Liver (tissue), 9 donors: Measurements from ENCODE around the gene FGG. TPM values are rescaled to one million over a fixed set of nuclear protein-coding genes. Genes with fewer than 3 reads are reported as not detected.

Source experiments
- DNase-seq: peaks from one replicate; pipeline ENCODE4 v3.0.0-alpha.2; 2017; ENCODE audit warnings: low spot score
- H3K27ac ChIP-seq, 2 donors: one replicate each; pipeline ENCODE4 v1.7.0; 2013; ENCODE audit warnings: inconsistent platforms in 2 of 2, low read length in 2 of 2, control low read depth in 1 of 2, low read depth in 1 of 2, mild to moderate bottlenecking in 1 of 2
- H3K27me3 ChIP-seq, 4 donors: one replicate each; pipeline versions ENCODE4 v1.6.1 to v1.7.0; 2013; ENCODE audit warnings: low read length in 3 of 4, inconsistent platforms in 1 of 4, mild to moderate bottlenecking in 1 of 4, moderate library complexity in 1 of 4; ENCODE audit not compliant: control insufficient read depth in 4 of 4, insufficient read depth in 4 of 4
- H3K36me3 ChIP-seq, 4 donors: one replicate each; pipeline versions ENCODE4 v1.6.1 to v1.7.0; 2013; ENCODE audit warnings: low read length in 3 of 4, mild to moderate bottlenecking in 3 of 4, low read depth in 1 of 4, moderate library complexity in 1 of 4; ENCODE audit not compliant: control insufficient read depth in 4 of 4, insufficient read depth in 3 of 4
- H3K4me1 ChIP-seq, 4 donors: one replicate each; pipeline versions ENCODE4 v1.6.1 to v1.7.0; 2013; ENCODE audit warnings: low read length in 3 of 4, mild to moderate bottlenecking in 3 of 4, moderate library complexity in 1 of 4; ENCODE audit not compliant: control insufficient read depth in 4 of 4, insufficient read depth in 4 of 4
- H3K4me3 ChIP-seq, 3 donors: one replicate each; pipeline versions ENCODE4 v1.6.1 to v1.7.0; 2013; ENCODE audit warnings: low read length in 3 of 3, control low read depth in 1 of 3, low read depth in 1 of 3, mild to moderate bottlenecking in 1 of 3
- H3K9ac ChIP-seq, 2 donors: one replicate each; pipeline ENCODE4 v1.7.0; 2013; ENCODE audit warnings: low read length in 2 of 2, mild to moderate bottlenecking in 2 of 2, moderate library complexity in 2 of 2, control low read depth in 1 of 2, low read depth in 1 of 2
- H3K9me3 ChIP-seq, 4 donors: one replicate each; pipeline versions ENCODE4 v1.6.1 to v1.7.0; 2013; ENCODE audit warnings: low read length in 3 of 4; ENCODE audit not compliant: control insufficient read depth in 4 of 4
- EGR1 ChIP-seq, 2 donors: IDR thresholded peaks; 2 replicates each; pipeline ENCODE4 v1.6.1; 2016 to 2018; ENCODE audit warnings: antibody characterized with exemption in 2 of 2, low read depth in 2 of 2
- FOXA1 ChIP-seq: IDR thresholded peaks from 2 replicates; pipeline ENCODE4 v1.6.1; 2016; ENCODE audit warnings: antibody characterized with exemption
- FOXA2 ChIP-seq: IDR thresholded peaks from 2 replicates; pipeline ENCODE4 v1.6.1; 2016; ENCODE audit warnings: antibody characterized with exemption
- GABPA ChIP-seq, 2 donors: IDR thresholded peaks in 1 of 2; conservative IDR thresholded peaks in 1 of 2; 2 replicates each; pipeline ENCODE4 v1.6.1; 2016; ENCODE audit warnings: antibody characterized with exemption in 2 of 2, mild to moderate bottlenecking in 1 of 2, moderate library complexity in 1 of 2
- HNF4A ChIP-seq, 2 donors: conservative IDR thresholded peaks; 2 replicates each; pipeline ENCODE4 v1.6.1; 2016; ENCODE audit warnings: antibody characterized with exemption in 2 of 2, mild to moderate bottlenecking in 2 of 2
- HNF4G ChIP-seq: IDR thresholded peaks from 2 replicates; pipeline ENCODE4 v1.6.1; 2016; ENCODE audit warnings: antibody characterized with exemption
- JUND ChIP-seq, 2 donors: IDR thresholded peaks; 2 replicates each; pipeline ENCODE4 v1.6.1; 2016; ENCODE audit warnings: antibody characterized with exemption in 2 of 2
- NR2F2 ChIP-seq: IDR thresholded peaks from 2 replicates; pipeline ENCODE4 v1.6.1; 2016; ENCODE audit warnings: antibody characterized with exemption
- RAD21 ChIP-seq, 2 donors: IDR thresholded peaks; 2 replicates each; pipeline ENCODE4 v1.6.1; 2016; ENCODE audit warnings: antibody characterized with exemption in 2 of 2, mild to moderate bottlenecking in 2 of 2
- REST ChIP-seq: IDR thresholded peaks from 2 replicates; pipeline ENCODE4 v1.6.1; 2016; ENCODE audit warnings: antibody characterized with exemption, mild to moderate bottlenecking
- RXRA ChIP-seq, 2 donors: IDR thresholded peaks; 2 replicates each; pipeline ENCODE4 v1.6.1; 2017 to 2018; ENCODE audit warnings: antibody characterized with exemption in 2 of 2, mild to moderate bottlenecking in 1 of 2
- SP1 ChIP-seq: IDR thresholded peaks from 2 replicates; pipeline ENCODE4 v1.6.1; 2018; ENCODE audit warnings: antibody characterized with exemption, mild to moderate bottlenecking
- TAF1 ChIP-seq: conservative IDR thresholded peaks from 2 replicates; pipeline ENCODE4 v1.6.1; 2016; ENCODE audit warnings: antibody characterized with exemption, mild to moderate bottlenecking
- YY1 ChIP-seq: IDR thresholded peaks from 2 replicates; pipeline ENCODE4 v1.6.1; 2016; ENCODE audit warnings: antibody characterized with exemption, mild to moderate bottlenecking
- WGBS: extraction: QIAGEN DNeasy Blood & Tissue Kit; methylation state at CpG from one replicate; pipeline ENCODE4 v1.1.7; 2013; 5-methylcytosine and 5-hydroxymethylcytosine counted together
- polyA plus RNA-seq, 2 donors: library from polyadenylated mRNA; stranded (reverse) in 1 of 2; unstranded in 1 of 2; fragments of 200-250 nt in 1 of 2; fragments of >200 nt in 1 of 2; fragmentation: Nextera tagmentation in 1 of 2; extraction: Ambion mirVana in 1 of 2; gene quantifications; one replicate each; pipeline versions ENCODE4 v1.2.1 to v1.2.3, GENCODE V29; 2013 to 2015
- total RNA-seq, 2 donors: library from RNA; depleted of rRNA; stranded (reverse); fragments of >200 nt; gene quantifications; one replicate each; pipeline ENCODE4 v1.2.3, GENCODE V29; 2014
- TF ChIP-seq, protein P1 (sequence below): IDR thresholded peaks from 2 replicates; pipeline ENCODE4 v1.6.1; 2016; ENCODE audit warnings: antibody characterized with exemption
- TF ChIP-seq, protein P2 (sequence below): IDR thresholded peaks from 2 replicates; pipeline ENCODE4 v1.6.1; 2016; ENCODE audit warnings: antibody characterized with exemption
- donor health status: healthy.
- donor health status: healthy.
- donor health status: healthy.
- donor health status: healthy.
- donor health status: healthy.

Gene FGG
- total and polyA plus RNA-seq, 4 donors: 7,404 to 20,700 (median 15,071) TPM

DNA sequence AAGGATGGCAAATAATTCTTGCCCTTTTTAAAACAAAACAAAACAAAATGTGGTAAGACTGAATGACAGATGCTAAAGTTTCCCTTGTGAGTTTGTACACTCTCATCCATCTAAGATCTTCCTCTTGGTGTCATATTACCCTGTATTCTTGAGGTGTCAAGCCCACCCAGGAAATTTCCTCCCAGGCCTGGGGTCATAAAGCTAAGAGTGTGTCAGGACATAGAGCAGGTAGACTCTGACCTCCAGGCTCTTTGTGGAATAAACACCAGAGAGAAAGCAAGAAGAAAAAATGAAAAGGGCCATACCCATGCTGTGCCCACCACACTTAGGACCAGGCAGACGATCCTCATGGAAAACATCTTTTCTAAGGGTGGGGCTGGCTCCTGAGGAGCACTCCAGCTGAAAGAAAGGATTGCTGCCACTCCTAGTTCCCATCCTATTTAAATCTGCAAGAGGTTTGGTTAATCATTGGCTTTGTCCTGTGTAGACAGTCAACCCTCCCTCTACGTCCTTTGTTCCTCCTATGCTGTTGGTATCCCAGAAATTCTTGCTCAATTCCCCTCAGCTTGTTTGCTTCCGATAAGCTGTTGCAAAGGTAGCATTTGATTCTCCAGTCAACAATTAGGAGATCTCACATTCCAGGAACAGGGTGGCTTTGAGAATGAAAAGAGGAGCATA lies 22.0 kb downstream of the FGG start, which contains the start of gene FGA (continued):
- peak in 1 of 2 donors; percentile 27 for TF ChIP-seq EGR1 (IDR thresholded peaks at IDR 0.05; ENCODE audit: low read depth in 2 of 2)
- TF ChIP-seq YY1: peak; percentile 86

DNA sequence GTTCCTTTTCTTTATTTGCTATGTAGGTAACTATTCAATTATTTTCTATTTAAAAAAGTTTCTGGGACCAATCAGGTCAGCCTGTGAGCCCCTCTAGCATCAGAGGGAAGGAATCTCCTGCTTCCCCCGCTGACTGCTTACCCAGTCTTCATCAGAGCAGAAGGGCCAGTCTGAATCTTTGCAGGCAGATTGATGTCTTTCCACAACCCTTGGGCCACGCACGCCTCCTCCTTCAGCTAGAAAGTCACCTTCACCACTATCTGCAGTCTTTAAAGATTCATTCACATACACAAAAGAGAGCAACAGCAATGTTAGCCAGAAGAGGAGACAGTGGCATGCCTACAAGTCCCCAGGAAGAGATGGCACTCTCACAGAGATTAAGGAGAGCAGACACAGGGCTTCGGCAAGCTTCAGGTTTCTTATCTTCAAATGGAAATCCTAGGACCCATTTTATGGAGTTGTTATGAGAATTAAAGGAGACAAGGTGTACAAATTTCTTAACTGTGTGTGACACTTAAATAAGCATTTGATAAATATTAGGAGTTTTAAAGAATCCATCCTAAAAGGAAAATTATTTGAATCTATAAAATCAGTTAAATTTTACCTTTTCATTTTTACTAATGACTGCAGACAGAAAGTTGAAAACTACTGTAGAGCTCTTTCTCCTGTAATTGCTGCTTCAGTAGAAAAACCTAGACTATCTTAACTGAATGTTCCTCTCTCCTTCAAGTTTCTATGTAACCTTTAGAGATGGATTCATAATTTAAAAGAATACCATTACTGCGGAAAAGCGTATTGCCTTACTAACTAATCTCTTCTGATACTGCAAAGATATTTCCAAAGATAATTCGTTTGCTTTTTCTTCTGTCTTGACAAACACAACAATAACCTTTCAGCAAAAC lies 22.9 kb downstream of the FGG start:
- Histone ChIP-seq H3K4me3 (peak overlapping the region; percentile 43 to 99 (median 94)), H3K27ac (peak overlapping the region; percentile 62 to 84)
- 35% methylated on average over 7 of the region's 7 CpGs for WGBS

More for the DNA sequence above, 22.9 kb downstream of the FGG start:
- no peaks in the 10 kb centered on the region for H3K9me3 ChIP-seq
- H3K9ac ChIP-seq: peak overlapping the region; percentile 93 to 97
- no peak for DNase-seq
- peaks cover 5 to 51% (median 33%) of the 10 kb centered on the region in 4 donors for H3K4me1 ChIP-seq
- peaks cover 2 to 35% (median 29%) of the 10 kb centered on the region in 4 donors for H3K36me3 ChIP-seq
- H3K27me3 ChIP-seq: no peaks in the 10 kb centered on the region
- TF ChIP-seq, protein P1, sequence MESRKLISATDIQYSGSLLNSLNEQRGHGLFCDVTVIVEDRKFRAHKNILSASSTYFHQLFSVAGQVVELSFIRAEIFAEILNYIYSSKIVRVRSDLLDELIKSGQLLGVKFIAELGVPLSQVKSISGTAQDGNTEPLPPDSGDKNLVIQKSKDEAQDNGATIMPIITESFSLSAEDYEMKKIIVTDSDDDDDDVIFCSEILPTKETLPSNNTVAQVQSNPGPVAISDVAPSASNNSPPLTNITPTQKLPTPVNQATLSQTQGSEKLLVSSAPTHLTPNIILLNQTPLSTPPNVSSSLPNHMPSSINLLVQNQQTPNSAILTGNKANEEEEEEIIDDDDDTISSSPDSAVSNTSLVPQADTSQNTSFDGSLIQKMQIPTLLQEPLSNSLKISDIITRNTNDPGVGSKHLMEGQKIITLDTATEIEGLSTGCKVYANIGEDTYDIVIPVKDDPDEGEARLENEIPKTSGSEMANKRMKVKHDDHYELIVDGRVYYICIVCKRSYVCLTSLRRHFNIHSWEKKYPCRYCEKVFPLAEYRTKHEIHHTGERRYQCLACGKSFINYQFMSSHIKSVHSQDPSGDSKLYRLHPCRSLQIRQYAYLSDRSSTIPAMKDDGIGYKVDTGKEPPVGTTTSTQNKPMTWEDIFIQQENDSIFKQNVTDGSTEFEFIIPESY: no peak
- TF ChIP-seq HNF4G (no peak), GABPA (IDR thresholded peaks at IDR 0.05 in 1 of 2, conservative IDR thresholded peaks at IDR 0.05 in 1 of 2) (no peak), FOXA1 (no peak), SP1 (no peak), RXRA (IDR thresholded peaks at IDR 0.05) (no peak), RAD21 (IDR thresholded peaks at IDR 0.05) (no peak), NR2F2 (no peak), TAF1 (no peak), FOXA2 (no peak), JUND (IDR thresholded peaks at IDR 0.05) (no peak), REST (no peak), HNF4A (conservative IDR thresholded peaks at IDR 0.05) (no peak), YY1 (no peak)
- TF ChIP-seq, protein P2, sequence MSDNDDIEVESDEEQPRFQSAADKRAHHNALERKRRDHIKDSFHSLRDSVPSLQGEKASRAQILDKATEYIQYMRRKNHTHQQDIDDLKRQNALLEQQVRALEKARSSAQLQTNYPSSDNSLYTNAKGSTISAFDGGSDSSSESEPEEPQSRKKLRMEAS: no peak
